Endothelial cell (in vitro differentiated cells): ENCODE measurements around the gene KAZN. TPM values are rescaled to one million over a fixed set of nuclear protein-coding genes. Genes with fewer than 3 reads are reported as not detected.
A peak's percentile ranks its signal among the peaks of the same experiment; 100 is the strongest.

ENCODE experiments used
- DNase-seq: peaks from one replicate; pipeline ENCODE4 v3.0.0; 2021; ENCODE audit warnings: low spot score
- H3K27ac Mint-ChIP-seq: one replicate; pipeline ENCODE4 v1.8.0; 2021; ENCODE audit warnings: mixed read lengths, inconsistent platforms; ENCODE audit not compliant: unreplicated experiment
- H3K27me3 Mint-ChIP-seq: one replicate; pipeline ENCODE4 v1.8.0; 2021; ENCODE audit warnings: mild to moderate bottlenecking, moderate library complexity, mixed read lengths, inconsistent platforms; ENCODE audit not compliant: unreplicated experiment
- H3K36me3 Mint-ChIP-seq: one replicate; pipeline ENCODE4 v1.8.0; 2021; ENCODE audit warnings: mild to moderate bottlenecking, low read depth, mixed read lengths, inconsistent platforms; ENCODE audit not compliant: unreplicated experiment
- H3K4me1 Mint-ChIP-seq: one replicate; pipeline ENCODE4 v1.8.0; 2021; ENCODE audit warnings: mild to moderate bottlenecking, mixed read lengths, inconsistent platforms; ENCODE audit not compliant: unreplicated experiment
- H3K4me3 Mint-ChIP-seq: one replicate; pipeline ENCODE4 v1.8.0; 2021; ENCODE audit warnings: mild to moderate bottlenecking, mixed read lengths, inconsistent platforms; ENCODE audit not compliant: unreplicated experiment
- H3K9me3 Mint-ChIP-seq: one replicate; pipeline ENCODE4 v1.8.0; 2021; ENCODE audit warnings: mixed read lengths, inconsistent platforms; ENCODE audit not compliant: unreplicated experiment
- CTCF ChIP-seq: fragments of 200-600 bp; sonication (generic); IDR thresholded peaks from one replicate; pipeline ENCODE4 v1.5.0; 2021; ENCODE audit warnings: antibody characterized with exemption; ENCODE audit not compliant: unreplicated experiment
- total RNA-seq: library from RNA; stranded (reverse); fragmentation: NEBNext Ultra II Directional; extraction: Animal tissue kit (Norgen Biotek cat#: 25700); gene quantifications from one replicate; pipeline ENCODE4 v1.2.1, GENCODE V29; 2021; ENCODE audit not compliant: unreplicated experiment

KAZN gene
- total RNA-seq, 1 donor from 2014 or later = 10.1 TPM

DNA sequence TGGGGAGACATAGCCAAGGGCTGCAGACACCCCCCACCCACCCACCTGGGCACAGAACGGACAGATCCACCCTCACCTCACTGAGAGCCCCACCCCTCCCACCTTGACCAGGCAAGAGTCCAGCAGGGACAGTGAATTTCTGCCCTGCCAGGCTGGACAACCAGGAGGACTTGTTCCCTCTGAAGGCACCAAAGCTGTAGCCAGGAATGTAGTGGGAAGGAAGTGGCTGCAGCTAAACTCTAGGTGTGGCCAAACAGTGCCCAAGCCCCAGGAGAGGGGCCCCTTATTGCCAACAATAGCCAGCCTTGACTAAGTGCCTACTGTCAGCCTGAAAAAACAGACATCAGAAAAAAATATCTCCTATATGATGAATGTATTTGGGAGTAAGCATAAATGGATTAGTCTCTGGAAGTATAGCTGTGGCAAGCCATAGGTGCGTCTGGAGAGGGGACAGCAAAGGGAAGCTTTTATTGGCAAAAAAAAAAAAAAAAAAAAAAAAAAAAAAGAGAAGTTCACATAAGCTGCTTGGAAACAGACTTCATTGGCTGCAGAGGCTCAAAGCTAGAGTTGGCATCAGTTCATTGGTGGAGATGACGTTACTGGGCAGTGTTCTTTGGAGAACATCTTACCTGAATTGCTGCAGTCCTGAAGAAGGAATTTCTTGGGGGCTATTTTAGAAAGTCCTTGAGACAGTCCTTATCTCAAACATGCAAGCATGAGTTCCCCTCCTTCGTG, 490.9 kb downstream of the KAZN start:
- Mint-ChIP-seq H3K27ac (peak overlapping the region; percentile 100), H3K4me1 (peaks cover 30% of the 10 kb centered on the region), H3K9me3 (no peaks in the 10 kb centered on the region), H3K4me3 (peak overlapping the region; percentile 11), H3K36me3 (no peaks in the 10 kb centered on the region), H3K27me3 (no peaks in the 10 kb centered on the region)
- DNase-seq = no peak
- no peak for TF ChIP-seq CTCF

- Mint-ChIP-seq H3K36me3 (no peaks in the 10 kb centered on the region), H3K27me3 (no peaks in the 10 kb centered on the region), H3K9me3 (no peaks in the 10 kb centered on the region), H3K4me3 (peak overlapping the region; percentile 51), H3K4me1 (peaks cover 24% of the 10 kb centered on the region), H3K27ac (peak overlapping the region; percentile 100)
- no peak for TF ChIP-seq CTCF
- peak; percentile 86 for DNase-seq
Observed at GRCh38 chr1:15090373-15090772, 491.9 kb downstream of the KAZN start.

GRCh38 chr1:15094056-15094455, 495.6 kb downstream of the KAZN start:
- DNase-seq = no peak
- Mint-ChIP-seq H3K27ac (no peak overlapping the region), H3K36me3 (no peaks in the 10 kb centered on the region), H3K9me3 (no peaks in the 10 kb centered on the region), H3K27me3 (no peaks in the 10 kb centered on the region), H3K4me3 (no peak overlapping the region), H3K4me1 (peaks cover 21% of the 10 kb centered on the region)
- TF ChIP-seq CTCF = no peak

DNA sequence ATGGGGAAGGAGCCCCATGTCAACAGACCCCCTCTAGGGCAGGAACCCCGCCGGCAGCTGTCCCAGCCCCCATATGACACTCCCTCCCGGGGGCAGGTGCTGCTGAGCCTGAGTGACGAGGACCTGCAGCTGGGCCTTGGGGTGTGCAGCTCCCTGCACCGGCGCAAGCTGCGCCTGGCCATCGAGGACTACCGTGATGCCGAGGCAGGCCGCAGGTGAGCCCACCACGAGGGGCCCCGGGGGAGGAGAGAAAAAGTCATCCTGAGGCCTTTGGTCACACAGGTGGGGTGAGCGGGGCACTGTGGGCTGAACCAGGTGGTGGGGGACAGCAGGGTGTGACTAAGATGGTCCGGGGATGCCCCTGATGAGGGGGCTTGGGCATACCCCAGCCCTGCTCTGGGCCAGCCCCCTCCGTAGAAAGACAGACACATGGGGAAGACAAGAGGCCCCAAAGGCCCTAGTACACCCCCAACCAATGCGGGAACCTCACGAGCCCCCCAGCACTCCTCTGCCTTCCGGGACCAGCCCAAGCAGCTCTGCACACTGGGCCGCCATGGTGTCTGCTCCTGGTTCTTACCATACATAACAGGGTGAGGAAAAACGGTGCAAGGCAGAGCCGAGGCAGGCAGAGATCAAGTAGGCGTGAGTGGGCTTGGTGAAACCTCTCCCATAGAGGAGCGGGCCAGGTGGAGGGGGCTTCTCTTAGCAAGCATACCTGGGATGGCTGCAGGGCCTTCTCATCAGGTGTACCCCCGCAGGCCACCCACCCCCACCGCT, 496.4 kb downstream of the KAZN start:
- H3K4me1 Mint-ChIP-seq = peaks cover 21% of the 10 kb centered on the region
- H3K4me3 Mint-ChIP-seq = no peak overlapping the region
- no peaks in the 10 kb centered on the region for H3K36me3 Mint-ChIP-seq
- H3K27ac Mint-ChIP-seq = no peak overlapping the region
- no peak for TF ChIP-seq CTCF
- DNase-seq = no peak
- H3K9me3 Mint-ChIP-seq = no peaks in the 10 kb centered on the region
- H3K27me3 Mint-ChIP-seq = peaks cover 3% of the 10 kb centered on the region

DNA sequence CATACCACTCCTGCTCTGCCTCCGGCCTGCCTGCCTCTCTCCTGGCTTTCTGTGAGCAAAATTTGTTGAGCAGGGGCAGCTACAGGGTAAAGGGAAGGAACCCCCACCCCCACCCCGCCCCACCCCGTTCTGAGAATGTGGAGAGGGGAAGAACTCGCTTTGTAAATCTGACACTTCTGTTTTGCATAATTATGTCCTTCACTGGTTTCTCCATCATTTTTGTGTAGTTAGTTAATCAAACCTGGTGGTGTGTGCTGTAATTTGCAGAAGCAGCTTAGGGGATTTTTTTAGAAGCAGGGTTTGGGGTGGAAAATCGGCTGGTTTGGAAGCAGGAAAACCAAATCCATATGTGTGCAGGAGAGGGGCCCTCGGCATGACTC, 497.0 kb downstream of the KAZN start:
- TF ChIP-seq CTCF = no peak
- Mint-ChIP-seq H3K27ac (no peak overlapping the region), H3K27me3 (peaks cover 5% of the 10 kb centered on the region)

More for the DNA sequence above, 497.0 kb downstream of the KAZN start:
- no peak overlapping the region for H3K4me3 Mint-ChIP-seq
- H3K36me3 Mint-ChIP-seq = no peaks in the 10 kb centered on the region
- no peaks in the 10 kb centered on the region for H3K9me3 Mint-ChIP-seq
- peaks cover 19% of the 10 kb centered on the region for H3K4me1 Mint-ChIP-seq
- no peak for DNase-seq
